CD4-positive, alpha-beta T cell treated with Interferon alpha-2 for 1 hour (primary cell): Measurements from ENCODE around the gene BCAR1.
"Not testable (repeated sequence)": the region's sequence is repeated elsewhere in the genome, so short reads cannot be mapped to it uniquely, and the experiment has no call there.

Experiments used
- DNase-seq, 2 donors: peaks; one replicate each; pipeline ENCODE4 v3.0.0-alpha.2; 2020 to 2022

The BCAR1 gene

GRCh38 chr16:75252946-75253911, 1.8 kb upstream of the BCAR1 start:
- DNase-seq: no peak

- no peak for DNase-seq
Observed at GRCh38 chr16:75252049-75252864, 833 bp upstream of the BCAR1 start.

GRCh38 chr16:75250809-75251279, 580 bp downstream of the BCAR1 start:
- DNase-seq: no peak

- no peak for DNase-seq
Observed at GRCh38 chr16:75250089-75250808, 1.2 kb downstream of the BCAR1 start.

GRCh38 chr16:75249441-75249840, 2.0 kb downstream of the BCAR1 start:
- no peak for DNase-seq

GRCh38 chr16:75248536-75249380, 2.7 kb downstream of the BCAR1 start:
- no peak for DNase-seq

- no peak for DNase-seq
Observed at GRCh38 chr16:75248142-75248535, 3.3 kb downstream of the BCAR1 start.

- no peak for DNase-seq
Observed at GRCh38 chr16:75247249-75247648, 4.2 kb downstream of the BCAR1 start.

GRCh38 chr16:75246504-75247205, 4.8 kb downstream of the BCAR1 start:
- DNase-seq: no peak

GRCh38 chr16:75244844-75245758, 6.3 kb downstream of the BCAR1 start:
- DNase-seq: no peak

- DNase-seq: no peak
Observed at GRCh38 chr16:75244225-75244809, 7.1 kb downstream of the BCAR1 start.

GRCh38 chr16:75243667-75244224, 7.7 kb downstream of the BCAR1 start:
- DNase-seq: no peak

GRCh38 chr16:75242436-75243078, 8.9 kb downstream of the BCAR1 start:
- not testable (repeated sequence) for DNase-seq

- no peak for DNase-seq
Observed at GRCh38 chr16:75241955-75242354, 9.5 kb downstream of the BCAR1 start.

GRCh38 chr16:75241412-75241811, 10.0 kb downstream of the BCAR1 start:
- DNase-seq: no peak

- not testable (repeated sequence) for DNase-seq
Observed at GRCh38 chr16:75240633-75241032, 10.8 kb downstream of the BCAR1 start.

- DNase-seq: no peak
Observed at GRCh38 chr16:75239542-75240122, 11.8 kb downstream of the BCAR1 start.

- no peak for DNase-seq
Observed at GRCh38 chr16:75238853-75239541, 12.4 kb downstream of the BCAR1 start.
